PC-9 (cell line): ENCODE data around the gene KATNAL1. TPM values are rescaled to one million over a fixed set of nuclear protein-coding genes. Genes with fewer than 3 reads are reported as not detected.
"Not testable (repeated sequence)": the region's sequence is repeated elsewhere in the genome, so short reads cannot be mapped to it uniquely, and the experiment has no call there.

ENCODE experiments used
- BruUV-seq: library from RNA; stranded (reverse); fragments of 400-500 nt; replicated peaks from 2 replicates; lab custom pipeline; 2021; lab: Mats Ljungman, UMichigan
- CTCF ChIA-PET: fragments of 300-600 bp; sonication (Branson Sonifier 250); formaldehyde crosslinking; loops from one replicate; lab custom pipeline; 2022; ENCODE audit warnings: antibody characterized with exemption; lab: Charles Lee
- POLR2A ChIA-PET: fragments of 300-600 bp; sonication (Branson Sonifier 250); formaldehyde crosslinking; loops from one replicate; lab custom pipeline; 2022; ENCODE audit warnings: antibody characterized with exemption; ENCODE audit not compliant: unreplicated experiment; lab: Charles Lee
- DNase-seq, 2 experiments: peaks; one replicate each; pipeline versions ENCODE4 v3.0.0 to v3.0.0-alpha.2; 2015 to 2022; ENCODE audit warnings: mixed read lengths in 1 of 2
- H2AFZ ChIP-seq: fragments of 200-600 bp; sonication (generic); 2 replicates; pipeline ENCODE4 v1.8.1; 2017; ENCODE audit warnings: antibody characterized with exemption
- H3F3A ChIP-seq: fragments of 200-600 bp; sonication (generic); 2 replicates; pipeline ENCODE4 v1.8.1; 2017; ENCODE audit warnings: antibody characterized with exemption, mild to moderate bottlenecking, low read depth; ENCODE audit not compliant: insufficient read depth
- H3K27ac ChIP-seq: fragments of 200-600 bp; sonication (generic); 2 replicates; pipeline ENCODE4 v1.6.1; 2016; ENCODE audit warnings: mixed run types
- H3K27me3 ChIP-seq: fragments of 200-600 bp; sonication (generic); 2 replicates; pipeline ENCODE4 v1.6.1; 2016; ENCODE audit warnings: low read depth, mixed run types; ENCODE audit not compliant: insufficient read depth
- H3K36me3 ChIP-seq: fragments of 200-600 bp; sonication (generic); 2 replicates; pipeline ENCODE4 v1.6.1; 2016; ENCODE audit warnings: low read depth, mixed run types
- H3K4me1 ChIP-seq: fragments of 200-600 bp; sonication (generic); replicated peaks from 2 replicates; pipeline ENCODE4 v1.6.1; 2016; ENCODE audit warnings: mixed run types; ENCODE audit not compliant: insufficient read depth
- H3K4me2 ChIP-seq: fragments of 200-600 bp; sonication (generic); 2 replicates; pipeline ENCODE4 v1.6.1; 2017; ENCODE audit warnings: mixed run types
- H3K4me3 ChIP-seq: fragments of 200-600 bp; sonication (generic); 2 replicates; pipeline ENCODE4 v1.6.1; 2016; ENCODE audit warnings: mixed run types
- H3K79me2 ChIP-seq: fragments of 200-600 bp; sonication (generic); 2 replicates; pipeline ENCODE4 v1.6.1; 2017; ENCODE audit warnings: low read depth, mixed run types
- H3K9me2 ChIP-seq: fragments of 200-600 bp; sonication (generic); 2 replicates; pipeline ENCODE4 v1.8.1; 2017; ENCODE audit warnings: mild to moderate bottlenecking; ENCODE audit not compliant: insufficient read depth
- H3K9me3 ChIP-seq: fragments of 200-600 bp; sonication (generic); 2 replicates; pipeline ENCODE4 v1.8.1; 2016; ENCODE audit warnings: low read depth; ENCODE audit not compliant: insufficient read depth
- H4K20me1 ChIP-seq: fragments of 200-600 bp; sonication (generic); 2 replicates; pipeline ENCODE4 v1.8.1; 2017; ENCODE audit not compliant: insufficient read depth
- CTCF ChIP-seq: fragments of 200-600 bp; sonication (generic); conservative IDR thresholded peaks from 2 replicates; pipeline ENCODE4 v1.6.1; 2017; ENCODE audit warnings: mixed run types, antibody characterized with exemption, mild to moderate bottlenecking, moderate library complexity
- EZH2 ChIP-seq: fragments of 200-600 bp; sonication (generic); IDR thresholded peaks from 2 replicates; pipeline ENCODE4 v1.8.0; 2017; ENCODE audit warnings: antibody characterized with exemption, low read depth
- intact Hi-C: fragments of 100-400 bp; cut with micrococcal nuclease; formaldehyde crosslinking; loops from one replicate; pipeline ENCODE4 v1.10.0; 2022; ENCODE audit not compliant: unreplicated experiment
- total RNA-seq: library from RNA; stranded (reverse); gene quantifications from 2 replicates; pipeline ENCODE4 v1.2.3, GENCODE V29; 2021

The KATNAL1 gene
- total RNA-seq, 1 experiment from 2014 or later = 11.8 TPM

- CTCF ChIA-PET = no interaction called here
Measured at GRCh38 chr13:30266756-30267155, 40.6 kb downstream of the KATNAL1 start.

GRCh38 chr13:30259149-30259733 is 48.1 kb downstream of the KATNAL1 start:
- H3K36me3 ChIP-seq, DNase-seq, H3K9me3 ChIP-seq, H3K27me3 ChIP-seq, H3K4me2 ChIP-seq, H3K4me3 ChIP-seq, H3F3A ChIP-seq, H3K9me2 ChIP-seq, H4K20me1 ChIP-seq, BruUV-seq, H2AFZ ChIP-seq, H3K27ac ChIP-seq, H3K79me2 ChIP-seq, CTCF ChIA-PET, POLR2A ChIA-PET, H3K4me1 ChIP-seq: not testable (repeated sequence)
- intact Hi-C loops = loop anchor here (10.0 kb wide), 1 partner anchor 206 kb away; the partner anchor contains the start of gene HMGB1

More at GRCh38 chr13:30266756-30267155, 40.6 kb downstream of the KATNAL1 start:
- Histone ChIP-seq H3K27me3 (no peaks in the 10 kb centered on the region), H3K27ac (no peak overlapping the region), H3K4me3 (no peak overlapping the region), H3K9me2 (no peaks in the 10 kb centered on the region), H4K20me1 (no peaks in the 10 kb centered on the region), H3K9me3 (no peaks in the 10 kb centered on the region), H3K79me2 (no peaks in the 10 kb centered on the region), H3F3A (no peaks in the 10 kb centered on the region), H2AFZ (no peak overlapping the region), H3K4me1 (no peaks in the 10 kb centered on the region), H3K36me3 (no peaks in the 10 kb centered on the region), H3K4me2 (no peak overlapping the region)
- BruUV-seq = no TSS peak
- intact Hi-C loops = no loop called here
- POLR2A ChIA-PET = no interaction called here
- DNase-seq = no peak
- TF ChIP-seq CTCF = no peak
- no peak for TF ChIP-seq EZH2

GRCh38 chr13:30257468-30258099 is 49.8 kb downstream of the KATNAL1 start:
- Histone ChIP-seq H3K9me3 (no peaks in the 10 kb centered on the region), H3K79me2 (no peaks in the 10 kb centered on the region), H2AFZ (no peak overlapping the region), H3K4me2 (no peak overlapping the region), H3K9me2 (no peaks in the 10 kb centered on the region), H4K20me1 (no peaks in the 10 kb centered on the region), H3K4me3 (no peak overlapping the region), H3K27ac (no peak overlapping the region), H3K4me1 (no peaks in the 10 kb centered on the region), H3F3A (no peaks in the 10 kb centered on the region), H3K36me3 (no peaks in the 10 kb centered on the region), H3K27me3 (no peaks in the 10 kb centered on the region)
- CTCF ChIA-PET = no interaction called here
- POLR2A ChIA-PET = no interaction called here
- TF ChIP-seq CTCF (no peak), EZH2 (no peak)
- intact Hi-C loops = loop anchor here (10.0 kb wide), 1 partner anchor 207 kb away; the partner anchor contains the start of gene HMGB1
- DNase-seq = no peak
- no TSS peak for BruUV-seq
